Stimulated activated effector memory CD8-positive, alpha-beta T cell treated with anti-CD3 and anti-CD28 coated beads, Interleukin-12 subunit alpha, Interleukin-12 subunit beta, amount 100 ng/mL, for 72 hours (primary cell): ENCODE measurements around the gene SIAH1.
"Not testable (repeated sequence)": the region's sequence is repeated elsewhere in the genome, so short reads cannot be mapped to it uniquely, and the experiment has no call there.

Source experiments
- ATAC-seq: fragments of 150-1000 bp; cut with Tn5 transposase; 2 replicates; pipeline ENCODE4 v1.10.0; 2021
- DNase-seq, 2 donors: peaks; one replicate each; pipeline ENCODE4 v3.0.0; 2021 to 2022; ENCODE audit warnings: low spot score in 2 of 2
- H3K27ac Mint-ChIP-seq: one replicate; pipeline ENCODE4 v1.8.0; 2022; ENCODE audit warnings: mild to moderate bottlenecking, mixed read lengths
- H3K36me3 Mint-ChIP-seq: one replicate; pipeline ENCODE4 v1.8.0; 2022; ENCODE audit warnings: mild to moderate bottlenecking, mixed read lengths
- H3K4me1 Mint-ChIP-seq: one replicate; pipeline ENCODE4 v1.8.0; 2022; ENCODE audit warnings: mixed read lengths
- H3K4me3 Mint-ChIP-seq: one replicate; pipeline ENCODE4 v1.8.0; 2022; ENCODE audit warnings: mild to moderate bottlenecking, mixed read lengths
- H3K9me3 Mint-ChIP-seq: one replicate; pipeline ENCODE4 v1.8.0; 2022; ENCODE audit warnings: mixed read lengths

Gene SIAH1

DNA sequence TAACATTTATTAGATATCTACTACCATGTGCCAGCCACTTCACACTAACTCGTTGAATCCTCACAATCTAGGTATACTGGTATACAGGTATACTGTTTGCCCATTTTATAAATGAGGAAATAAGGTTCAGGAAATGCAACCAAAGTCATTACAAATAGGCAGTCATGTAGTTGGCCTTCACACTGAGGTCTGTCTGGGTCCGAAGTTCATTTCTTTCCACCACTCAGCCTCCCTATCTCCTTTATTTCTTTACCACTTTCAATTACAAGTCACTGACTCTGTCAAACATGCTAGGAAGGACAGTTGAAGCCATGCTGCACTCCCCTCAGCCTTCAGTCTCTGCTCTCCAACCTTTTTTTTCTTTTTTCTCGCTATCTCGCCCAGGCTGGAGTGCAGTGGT is 20.7 kb upstream of the SIAH1 start:
- no peak overlapping the region for H3K27ac Mint-ChIP-seq
- no peaks in the 10 kb centered on the region for H3K36me3 Mint-ChIP-seq
- ATAC-seq (no peak), DNase-seq (no peak)
- H3K9me3 Mint-ChIP-seq, result no peaks in the 10 kb centered on the region
- H3K4me1 Mint-ChIP-seq, result no peaks in the 10 kb centered on the region
- no peak overlapping the region for H3K4me3 Mint-ChIP-seq

DNA sequence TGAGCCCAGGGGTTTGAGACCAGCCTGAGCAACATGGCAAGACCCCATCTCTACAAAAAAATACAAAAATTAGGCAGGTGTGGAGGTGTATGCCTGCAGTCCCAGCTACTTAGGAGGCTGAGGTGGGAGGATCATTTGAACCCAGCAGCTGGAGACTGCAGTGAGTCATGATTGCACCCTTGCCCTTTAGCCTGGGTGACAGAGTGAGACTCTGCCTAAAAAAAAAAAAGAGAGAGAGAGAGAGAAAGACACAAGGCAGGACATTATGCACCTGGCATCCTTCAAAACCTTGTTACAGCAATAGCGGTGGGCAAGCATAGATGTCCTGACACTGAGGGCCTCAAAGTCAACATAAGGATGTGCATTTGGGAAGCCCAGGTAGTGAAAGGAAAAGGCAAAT is 19.9 kb upstream of the SIAH1 start:
- no peak for DNase-seq
- Mint-ChIP-seq H3K9me3 (no peaks in the 10 kb centered on the region), H3K36me3 (no peaks in the 10 kb centered on the region), H3K4me3 (no peak overlapping the region), H3K27ac (no peak overlapping the region), H3K4me1 (no peaks in the 10 kb centered on the region)
- ATAC-seq, result no peak

DNA sequence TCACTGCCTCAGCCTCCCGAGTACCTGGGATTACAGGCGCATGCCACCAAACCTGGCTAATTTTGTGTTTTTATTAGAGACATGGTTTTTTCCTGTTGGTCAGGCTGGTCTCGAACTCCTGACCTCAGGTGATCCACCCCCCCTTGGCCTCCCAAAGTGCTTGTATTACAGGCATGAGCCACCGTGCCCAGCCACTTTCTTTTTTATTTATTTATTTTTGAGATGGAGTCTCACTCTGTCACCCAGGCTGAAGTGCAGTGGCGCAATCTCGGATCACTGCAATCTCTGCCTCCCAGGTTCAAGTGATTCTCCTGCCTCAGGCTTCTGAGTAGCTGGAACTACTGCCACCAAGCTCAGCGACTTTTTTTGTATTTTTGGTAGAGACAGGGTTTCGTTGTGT is 17.3 kb upstream of the SIAH1 start:
- not testable (repeated sequence) for H3K9me3 Mint-ChIP-seq, ATAC-seq, H3K4me3 Mint-ChIP-seq, H3K27ac Mint-ChIP-seq, H3K4me1 Mint-ChIP-seq, DNase-seq, H3K36me3 Mint-ChIP-seq

DNA sequence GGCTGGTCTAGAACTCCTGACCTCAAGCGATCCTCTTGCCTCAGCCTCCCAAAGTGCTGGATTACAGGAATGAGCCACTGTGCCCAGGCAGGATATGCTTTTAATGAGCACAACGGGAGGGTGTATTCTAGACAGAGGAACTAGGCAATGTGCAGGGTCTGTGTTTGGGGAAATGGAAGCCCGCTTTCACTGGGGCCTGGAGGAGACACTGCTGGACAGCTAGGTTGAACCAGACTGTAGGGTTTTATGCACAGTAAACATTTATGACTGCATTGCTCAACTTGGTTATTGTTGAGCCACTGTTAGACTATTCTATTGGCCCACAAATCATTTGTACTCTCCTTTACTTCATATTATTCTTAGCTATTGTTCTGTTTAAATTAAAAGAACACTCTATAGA is 10.2 kb upstream of the SIAH1 start:
- Mint-ChIP-seq H3K4me3 (no peak overlapping the region), H3K4me1 (peaks cover 8% of the 10 kb centered on the region), H3K27ac (no peak overlapping the region), H3K36me3 (no peaks in the 10 kb centered on the region), H3K9me3 (no peaks in the 10 kb centered on the region)
- DNase-seq, result no peak
- no peak for ATAC-seq

DNA sequence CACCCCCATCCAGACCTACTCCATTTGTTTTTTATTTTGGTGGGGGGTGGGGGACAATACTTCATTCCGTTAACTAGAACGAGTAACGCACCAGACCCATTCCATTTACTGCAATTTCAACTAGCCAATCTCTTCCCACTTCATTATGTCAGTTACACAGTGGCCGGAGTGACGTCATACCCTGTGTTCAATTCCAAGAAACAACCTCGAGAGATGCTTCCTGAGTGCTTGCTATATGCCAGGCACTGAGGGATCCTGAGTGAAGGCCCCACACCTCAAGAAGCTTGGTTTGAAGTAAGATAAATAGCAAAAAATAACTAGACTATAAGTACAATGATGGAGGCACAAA is 9.1 kb upstream of the SIAH1 start:
- H3K27ac Mint-ChIP-seq, result peak overlapping the region; percentile 90
- H3K4me1 Mint-ChIP-seq, result peaks cover 8% of the 10 kb centered on the region
- H3K36me3 Mint-ChIP-seq, result no peaks in the 10 kb centered on the region
- H3K4me3 Mint-ChIP-seq, result peak overlapping the region; percentile 31
- no peaks in the 10 kb centered on the region for H3K9me3 Mint-ChIP-seq
- peak; percentile 31 for ATAC-seq
- DNase-seq, result no peak

DNA sequence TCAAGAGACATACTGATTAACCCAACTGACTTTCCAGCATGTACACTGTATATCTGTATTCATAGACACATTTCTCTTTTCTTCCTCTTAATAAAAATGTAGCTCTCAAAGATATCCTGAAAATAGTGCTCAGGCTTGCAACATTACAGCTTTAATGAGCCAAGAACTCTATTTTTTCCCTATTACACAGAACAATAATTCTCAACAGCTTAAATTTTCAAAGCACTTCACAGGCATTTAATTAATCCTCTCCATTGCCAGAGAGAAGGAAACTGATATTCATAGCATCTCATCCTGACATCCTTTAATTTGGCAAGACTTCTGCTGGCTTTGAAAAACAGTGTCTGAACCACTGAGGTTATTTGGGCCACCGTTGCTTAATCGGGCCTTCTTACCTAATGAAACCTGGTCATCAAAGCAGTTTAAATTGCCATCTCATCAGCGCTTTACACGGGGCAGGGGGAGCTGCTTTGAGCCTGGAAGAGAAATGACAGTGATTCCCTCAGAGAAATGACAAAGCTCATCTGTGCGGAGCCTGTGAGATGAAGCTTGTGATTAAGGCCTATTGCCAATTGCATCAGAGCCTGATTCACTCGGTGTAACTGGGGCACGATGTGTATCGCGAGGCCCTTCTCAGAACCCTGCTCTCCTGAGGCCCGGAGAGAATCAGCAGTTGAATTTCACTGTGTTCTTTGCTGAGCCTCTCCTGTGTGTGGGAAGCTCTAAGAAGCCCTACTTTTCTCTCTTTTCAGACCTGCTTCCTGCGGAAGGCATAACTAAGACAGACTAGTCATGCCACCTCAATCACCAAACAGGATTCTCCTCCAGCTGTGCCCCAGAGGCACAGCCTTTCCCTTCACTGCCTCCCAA is 8.5 kb upstream of the SIAH1 start:
- DNase-seq, result no peak
- ATAC-seq, result peak; percentile 96
- peak overlapping the region; percentile 31 for H3K4me3 Mint-ChIP-seq
- peaks cover 8% of the 10 kb centered on the region for H3K4me1 Mint-ChIP-seq
- H3K36me3 Mint-ChIP-seq, result no peaks in the 10 kb centered on the region
- H3K9me3 Mint-ChIP-seq, result no peaks in the 10 kb centered on the region
- H3K27ac Mint-ChIP-seq, result peak overlapping the region; percentile 90

DNA sequence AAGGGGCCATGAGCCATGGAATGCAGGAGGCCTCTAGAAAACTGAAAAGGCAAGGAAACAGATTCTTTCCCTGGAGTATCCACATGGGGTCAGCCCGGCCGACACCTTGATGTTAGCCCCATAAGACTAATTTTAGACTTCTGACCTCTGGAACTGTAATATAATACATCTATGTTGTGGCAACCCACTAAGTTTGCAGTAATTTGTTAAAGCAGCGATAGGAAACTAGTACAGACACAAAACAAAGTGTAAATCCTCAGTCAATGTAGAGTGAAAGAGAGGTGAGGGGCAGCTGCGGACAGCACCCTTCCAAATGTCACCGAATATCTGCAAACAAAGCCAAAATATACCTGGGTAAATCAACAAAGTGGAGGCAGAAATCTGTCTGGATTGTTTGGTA is 7.2 kb upstream of the SIAH1 start:
- no peak for ATAC-seq
- no peaks in the 10 kb centered on the region for H3K36me3 Mint-ChIP-seq
- no peak overlapping the region for H3K27ac Mint-ChIP-seq
- H3K9me3 Mint-ChIP-seq, result no peaks in the 10 kb centered on the region
- H3K4me1 Mint-ChIP-seq, result peaks cover 8% of the 10 kb centered on the region
- H3K4me3 Mint-ChIP-seq, result no peak overlapping the region
- no peak for DNase-seq

DNA sequence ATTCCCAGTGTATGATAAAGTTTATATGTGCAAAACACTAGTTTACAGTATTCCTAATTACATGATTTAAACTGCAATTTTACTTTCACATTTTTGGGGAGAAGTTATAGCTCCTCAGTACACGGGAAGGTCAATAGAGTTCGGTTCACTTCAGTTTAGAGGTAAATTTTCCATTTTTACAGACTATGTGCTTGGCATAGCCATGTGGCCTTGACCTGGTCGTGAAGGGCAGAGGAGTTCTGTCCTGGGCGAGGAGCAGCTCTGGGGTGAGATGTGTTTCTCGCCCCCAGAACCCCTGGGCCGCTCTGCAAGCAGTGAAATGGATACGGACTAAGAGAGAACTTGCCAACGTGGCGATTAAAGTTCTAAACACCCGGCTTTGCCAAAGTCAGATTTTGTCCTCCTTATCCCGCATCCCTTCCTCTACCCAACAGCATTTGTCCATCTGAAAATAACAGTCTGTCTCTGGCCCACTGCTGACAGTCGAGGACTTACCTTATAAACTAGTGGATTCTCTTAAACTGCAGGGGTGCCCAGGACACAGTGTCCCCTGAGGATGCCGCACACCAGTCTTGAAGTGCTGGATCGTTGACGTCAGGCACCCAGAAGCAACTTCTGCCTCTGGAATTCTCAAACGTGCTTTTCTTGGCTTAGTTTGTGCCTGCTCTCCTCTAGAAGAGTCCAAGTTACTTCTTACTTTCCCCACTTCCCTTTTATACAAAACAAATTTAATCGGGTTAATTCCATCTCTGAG is 1.5 kb upstream of the SIAH1 start:
- Mint-ChIP-seq H3K4me1 (peaks cover 21% of the 10 kb centered on the region), H3K9me3 (no peaks in the 10 kb centered on the region), H3K4me3 (peak overlapping the region; percentile 85), H3K27ac (no peak overlapping the region), H3K36me3 (peaks cover 17% of the 10 kb centered on the region)
- ATAC-seq (no peak), DNase-seq (no peak)

DNA sequence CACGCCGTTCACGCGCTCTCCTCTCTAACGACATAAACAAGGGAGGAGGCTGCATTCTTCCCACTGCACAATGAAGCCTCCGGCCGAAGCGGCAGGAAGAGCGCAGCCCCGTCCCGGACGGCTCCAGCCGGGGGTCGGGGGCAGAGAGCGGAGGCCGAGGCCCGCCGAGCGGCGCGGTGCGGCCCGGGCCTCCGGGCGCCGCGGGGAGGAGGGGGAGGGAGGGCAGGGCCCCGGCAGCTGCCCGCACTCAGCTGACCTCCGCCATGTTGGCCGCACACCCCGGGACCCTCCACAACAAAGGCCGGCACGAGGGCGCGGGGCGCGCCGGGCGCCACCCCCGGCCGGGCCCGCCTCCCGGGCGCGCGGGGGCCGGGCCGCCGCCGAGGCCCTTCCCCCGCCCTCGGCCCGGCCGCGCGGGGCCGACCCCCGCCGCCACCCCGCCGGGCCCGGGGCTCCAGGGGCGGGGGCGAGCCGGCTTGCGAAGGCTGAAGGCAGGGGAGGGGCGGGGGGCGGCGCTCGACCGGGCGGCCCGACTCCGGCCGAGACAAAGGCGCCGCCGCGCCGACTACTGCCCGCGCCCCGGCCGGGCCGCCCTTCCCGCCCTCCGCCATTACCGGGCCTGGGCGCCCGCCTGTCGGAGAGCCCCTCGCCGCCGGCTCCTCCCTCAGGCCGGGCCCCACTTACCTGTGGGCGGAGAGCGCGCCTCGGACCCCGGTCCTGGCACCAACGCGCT is 527 bp downstream of the SIAH1 start:
- peak overlapping the region; percentile 95 for H3K27ac Mint-ChIP-seq
- DNase-seq, result peak; percentile 11 to 65

DNA sequence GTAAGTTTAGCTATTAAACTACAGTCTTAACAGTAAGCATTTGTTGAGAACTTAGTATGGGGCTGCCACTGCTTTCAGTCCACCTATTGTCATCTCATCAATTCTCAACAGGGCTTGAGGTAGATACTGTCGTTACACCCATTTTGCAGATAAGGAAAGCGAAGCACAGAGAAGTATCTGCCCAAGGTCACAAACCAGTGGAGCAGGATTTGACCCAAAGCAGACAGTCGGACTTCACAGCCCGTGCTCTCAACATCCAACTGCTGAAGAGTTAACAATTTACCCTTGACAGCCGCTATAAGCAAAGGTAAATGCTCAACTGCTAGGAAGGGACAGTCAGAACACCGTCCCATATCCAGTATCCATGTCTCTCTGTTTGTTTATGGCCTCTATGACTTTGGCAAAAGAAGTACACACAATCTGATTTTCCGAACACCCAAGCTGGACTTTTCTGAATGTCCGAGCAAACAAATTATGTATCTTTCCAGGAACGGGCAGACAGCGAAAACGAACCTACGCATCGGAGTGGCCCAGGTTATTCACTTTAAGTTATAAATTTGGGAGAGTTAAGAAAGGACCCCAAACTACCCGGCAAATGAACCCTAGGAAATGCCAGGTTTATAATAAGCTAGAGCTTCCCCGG is 1.2 kb downstream of the SIAH1 start:
- Mint-ChIP-seq H3K4me3 (peak overlapping the region; percentile 86), H3K27ac (peak overlapping the region; percentile 94), H3K9me3 (no peaks in the 10 kb centered on the region), H3K4me1 (peaks cover 37% of the 10 kb centered on the region), H3K36me3 (peaks cover 20% of the 10 kb centered on the region)
- ATAC-seq, result no peak
- peak in 1 of 2 donors; percentile 63 for DNase-seq

More for the DNA sequence above, 527 bp downstream of the SIAH1 start:
- H3K4me1 Mint-ChIP-seq, result peaks cover 30% of the 10 kb centered on the region
- peaks cover 20% of the 10 kb centered on the region for H3K36me3 Mint-ChIP-seq
- no peaks in the 10 kb centered on the region for H3K9me3 Mint-ChIP-seq
- ATAC-seq, result peak; percentile 75
- H3K4me3 Mint-ChIP-seq, result peak overlapping the region; percentile 86

DNA sequence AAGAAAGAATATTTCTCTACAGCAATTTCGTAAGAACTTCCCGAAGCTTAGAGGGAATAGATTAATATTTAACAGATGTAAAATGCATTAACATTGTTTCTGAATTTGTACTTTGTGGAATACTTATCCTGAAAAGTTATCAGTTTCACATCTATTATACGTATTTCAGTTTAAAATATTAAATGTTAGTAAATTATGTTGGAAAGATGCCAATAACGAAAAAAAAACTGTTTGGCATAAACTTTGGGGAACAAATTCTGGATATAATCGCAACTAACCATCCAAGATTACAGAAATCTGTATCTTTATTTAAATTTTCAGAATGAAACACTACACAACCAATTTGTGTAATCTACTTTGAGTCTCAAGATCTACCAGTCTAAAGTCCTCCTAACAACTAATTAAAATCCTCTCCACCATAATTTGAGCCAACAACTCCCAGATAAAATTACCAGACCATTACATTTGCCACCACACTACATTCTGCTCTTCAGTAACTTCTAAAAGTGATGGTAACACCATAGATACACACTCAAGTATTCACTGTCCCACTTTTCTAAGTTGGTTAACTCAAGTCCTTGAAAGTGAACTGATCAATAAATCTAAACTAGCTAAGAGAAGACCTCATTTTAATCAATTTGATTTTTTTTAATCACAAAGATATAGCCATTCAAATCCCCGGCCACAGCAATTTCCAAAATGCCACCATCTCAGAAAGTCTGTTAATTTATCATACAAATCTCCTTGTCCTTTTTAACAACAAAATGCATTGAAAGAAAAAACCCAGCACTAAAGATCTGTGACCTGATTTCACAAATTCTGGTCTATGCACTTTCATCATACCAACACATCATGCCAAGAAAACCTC is 2.0 kb downstream of the SIAH1 start:
- peaks cover 20% of the 10 kb centered on the region for H3K36me3 Mint-ChIP-seq
- no peak for DNase-seq
- H3K4me3 Mint-ChIP-seq, result peak overlapping the region; percentile 86
- peaks cover 44% of the 10 kb centered on the region for H3K4me1 Mint-ChIP-seq
- no peak for ATAC-seq
- H3K27ac Mint-ChIP-seq, result peak overlapping the region; percentile 94
- no peaks in the 10 kb centered on the region for H3K9me3 Mint-ChIP-seq

DNA sequence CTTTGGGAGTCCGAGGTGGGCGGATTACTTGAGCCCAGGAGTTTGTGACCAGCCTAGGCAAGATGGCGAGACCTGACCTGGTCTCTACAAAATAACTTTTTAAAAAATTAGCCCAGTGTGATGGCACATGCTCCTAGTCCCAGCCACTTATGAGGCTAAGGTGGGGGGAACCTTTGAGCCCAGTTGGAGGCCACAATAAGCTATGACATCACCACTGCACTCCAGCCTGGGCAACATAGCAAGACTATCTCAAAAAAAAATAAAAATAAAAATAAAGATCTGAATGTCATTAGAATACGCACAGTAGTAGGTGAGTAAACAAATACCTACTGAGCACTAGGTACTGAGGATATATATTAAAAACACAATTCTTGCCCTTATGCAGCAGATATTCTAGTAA is 3.1 kb downstream of the SIAH1 start:
- Mint-ChIP-seq H3K36me3 (peaks cover 20% of the 10 kb centered on the region), H3K4me1 (peaks cover 44% of the 10 kb centered on the region), H3K9me3 (no peaks in the 10 kb centered on the region), H3K4me3 (no peak overlapping the region), H3K27ac (no peak overlapping the region)
- DNase-seq (no peak), ATAC-seq (no peak)

DNA sequence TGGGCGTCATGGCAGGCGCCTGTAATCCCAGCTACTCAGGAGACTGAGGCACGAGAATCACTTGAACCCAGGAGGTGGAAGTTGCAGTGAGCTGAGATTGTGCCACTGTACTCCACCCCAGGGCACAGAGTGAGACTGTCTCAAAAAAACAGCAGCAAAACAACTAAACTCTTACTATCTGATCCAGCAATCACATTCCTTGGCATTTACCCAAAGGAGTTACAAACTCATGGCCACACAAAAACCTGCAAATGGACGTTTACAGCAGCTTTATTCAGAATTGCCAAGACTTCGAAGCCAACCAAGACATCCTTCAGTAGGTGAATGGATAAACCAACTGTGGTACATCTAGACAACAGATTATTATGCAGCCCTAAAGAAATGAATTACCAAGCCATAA is 4.0 kb downstream of the SIAH1 start:
- no peak for ATAC-seq
- H3K9me3 Mint-ChIP-seq, result no peaks in the 10 kb centered on the region
- no peak overlapping the region for H3K27ac Mint-ChIP-seq
- no peak for DNase-seq
- peaks cover 44% of the 10 kb centered on the region for H3K4me1 Mint-ChIP-seq
- H3K36me3 Mint-ChIP-seq, result peaks cover 20% of the 10 kb centered on the region
- H3K4me3 Mint-ChIP-seq, result no peak overlapping the region

DNA sequence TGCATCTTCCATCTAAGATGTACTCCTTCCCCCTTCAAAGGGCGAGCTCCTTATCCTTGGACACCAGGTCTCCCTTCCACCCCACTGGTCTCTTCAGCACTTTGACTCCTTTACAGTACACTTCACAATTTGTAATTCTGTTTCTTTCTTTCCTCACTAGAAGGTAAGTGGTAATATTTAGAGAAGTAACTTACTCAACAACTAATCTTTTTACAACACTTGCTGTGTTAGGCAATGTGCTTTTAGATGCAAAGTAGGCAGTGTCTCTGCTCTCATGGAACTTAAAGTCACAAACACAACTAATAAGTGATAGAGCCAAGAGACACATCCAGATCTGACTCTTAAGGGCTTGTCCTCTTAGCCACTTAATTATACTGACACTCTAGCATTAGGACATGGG is 6.4 kb downstream of the SIAH1 start:
- Mint-ChIP-seq H3K4me1 (peaks cover 34% of the 10 kb centered on the region), H3K27ac (no peak overlapping the region), H3K36me3 (peaks cover 7% of the 10 kb centered on the region), H3K4me3 (no peak overlapping the region), H3K9me3 (no peaks in the 10 kb centered on the region)
- DNase-seq (no peak), ATAC-seq (no peak)
